Measurements from ENCODE around the gene KLHDC10.

DNA sequence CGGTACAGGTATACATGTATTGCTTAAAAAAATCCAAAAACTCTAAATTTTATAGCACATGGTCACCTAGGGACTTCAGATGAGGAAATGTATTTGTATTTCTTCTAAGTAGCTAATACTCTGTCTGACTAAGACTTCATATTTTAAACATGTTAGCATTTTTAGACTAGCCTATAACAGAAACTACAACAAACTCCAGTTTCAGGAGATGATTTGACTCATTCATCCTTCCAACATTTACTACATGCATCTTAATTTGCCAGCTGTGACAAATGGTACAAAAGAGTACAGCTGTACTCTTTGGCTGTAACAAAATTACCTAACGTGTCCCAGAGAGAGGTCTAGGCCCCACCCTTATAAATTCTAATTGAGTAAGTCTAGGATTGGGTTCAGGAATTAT is 112.7 kb downstream of the KLHDC10 start:
- TF ChIP-seq, protein P1, sequence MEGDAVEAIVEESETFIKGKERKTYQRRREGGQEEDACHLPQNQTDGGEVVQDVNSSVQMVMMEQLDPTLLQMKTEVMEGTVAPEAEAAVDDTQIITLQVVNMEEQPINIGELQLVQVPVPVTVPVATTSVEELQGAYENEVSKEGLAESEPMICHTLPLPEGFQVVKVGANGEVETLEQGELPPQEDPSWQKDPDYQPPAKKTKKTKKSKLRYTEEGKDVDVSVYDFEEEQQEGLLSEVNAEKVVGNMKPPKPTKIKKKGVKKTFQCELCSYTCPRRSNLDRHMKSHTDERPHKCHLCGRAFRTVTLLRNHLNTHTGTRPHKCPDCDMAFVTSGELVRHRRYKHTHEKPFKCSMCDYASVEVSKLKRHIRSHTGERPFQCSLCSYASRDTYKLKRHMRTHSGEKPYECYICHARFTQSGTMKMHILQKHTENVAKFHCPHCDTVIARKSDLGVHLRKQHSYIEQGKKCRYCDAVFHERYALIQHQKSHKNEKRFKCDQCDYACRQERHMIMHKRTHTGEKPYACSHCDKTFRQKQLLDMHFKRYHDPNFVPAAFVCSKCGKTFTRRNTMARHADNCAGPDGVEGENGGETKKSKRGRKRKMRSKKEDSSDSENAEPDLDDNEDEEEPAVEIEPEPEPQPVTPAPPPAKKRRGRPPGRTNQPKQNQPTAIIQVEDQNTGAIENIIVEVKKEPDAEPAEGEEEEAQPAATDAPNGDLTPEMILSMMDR (conservative IDR thresholded peaks at IDR 0.05; ENCODE audit: low read depth, low read length): no peak
- no peak for TF ChIP-seq EZH2 (IDR thresholded peaks at IDR 0.05; ENCODE audit: low read length, unreplicated experiment)
- TF ChIP-seq EZH2phosphoT487 (IDR thresholded peaks at IDR 0.05; ENCODE audit: borderline replicate concordance, low read length): no peak
